ENCODE measurements around the gene SEC14L5. TPM values are rescaled to one million over a fixed set of nuclear protein-coding genes. Genes with fewer than 3 reads are reported as not detected.

SEC14L5 gene
- total RNA-seq, 1 donor from 2014 or later, result 0.41 TPM

- Histone ChIP-seq H3F3A (ENCODE audit: low read depth) (no peaks in the 10 kb centered on the region), H3K27me3 (peaks cover 25% of the 10 kb centered on the region), H3K79me2 (ENCODE audit: low read depth) (no peaks in the 10 kb centered on the region), H3K9me3 (ENCODE audit: low read depth) (no peaks in the 10 kb centered on the region), H3K9ac (no peak overlapping the region), H3K36me3 (no peaks in the 10 kb centered on the region), H3K4me2 (no peak overlapping the region), H2AFZ (replicated peaks) (no peak overlapping the region), H4K20me1 (ENCODE audit: low read depth) (no peaks in the 10 kb centered on the region), H3K27ac (no peak overlapping the region), H3K4me1 (no peaks in the 10 kb centered on the region), H3K4me3 (no peak overlapping the region)
- Mint-ChIP-seq H3K27me3 (ENCODE audit: insufficient read depth, low read depth) (peaks cover 12% of the 10 kb centered on the region), H3K4me1 (peaks cover 2% of the 10 kb centered on the region), H3K27ac (no peak overlapping the region), H3K4me3 (no peak overlapping the region), H3K36me3 (no peaks in the 10 kb centered on the region), H3K9me3 (peaks cover 3% of the 10 kb centered on the region)
- TF ChIP-seq EZH2phosphoT487 (IDR thresholded peaks at IDR 0.05) (no peak), EZH2 (IDR thresholded peaks at IDR 0.05) (no peak), CTCF (IDR thresholded peaks at IDR 0.05) (no peak)
- DNase-seq (ENCODE audit: low spot score), result no peak
Measured at GRCh38 chr16:4981473-4981872, 23.3 kb downstream of the SEC14L5 start.

- H3F3A ChIP-seq (ENCODE audit: low read depth), result peaks cover 7% of the 10 kb centered on the region
- no peak overlapping the region for H3K4me2 ChIP-seq
- H3K36me3 ChIP-seq, result no peaks in the 10 kb centered on the region
- H3K27ac ChIP-seq, result no peak overlapping the region
- H3K9me3 ChIP-seq (ENCODE audit: low read depth), result no peaks in the 10 kb centered on the region
- no peak overlapping the region for H3K4me3 ChIP-seq
- TF ChIP-seq EZH2 (IDR thresholded peaks at IDR 0.05) (no peak), EZH2phosphoT487 (IDR thresholded peaks at IDR 0.05) (no peak), CTCF (IDR thresholded peaks at IDR 0.05) (no peak)
- peaks cover 2% of the 10 kb centered on the region for H3K4me1 Mint-ChIP-seq
- H3K4me3 Mint-ChIP-seq, result no peak overlapping the region
- peak overlapping the region; percentile 86 for H3K27ac Mint-ChIP-seq
- H3K4me1 ChIP-seq, result no peaks in the 10 kb centered on the region
- peaks cover 3% of the 10 kb centered on the region for H3K9me3 Mint-ChIP-seq
- peaks cover 33% of the 10 kb centered on the region for H3K27me3 ChIP-seq
- no peak overlapping the region for H2AFZ ChIP-seq (replicated peaks)
- peaks cover 20% of the 10 kb centered on the region for H3K27me3 Mint-ChIP-seq (ENCODE audit: insufficient read depth, low read depth)
- no peaks in the 10 kb centered on the region for H3K79me2 ChIP-seq (ENCODE audit: low read depth)
- H4K20me1 ChIP-seq (ENCODE audit: low read depth), result no peaks in the 10 kb centered on the region
- H3K36me3 Mint-ChIP-seq, result no peaks in the 10 kb centered on the region
- H3K9ac ChIP-seq, result no peak overlapping the region
- DNase-seq (ENCODE audit: low spot score), result no peak
Measured at GRCh38 chr16:4982056-4982867, 24.1 kb downstream of the SEC14L5 start.

- H3K36me3 Mint-ChIP-seq, result no peaks in the 10 kb centered on the region
Measured at GRCh38 chr16:4984174-4984990, 26.3 kb downstream of the SEC14L5 start.

More at GRCh38 chr16:4984174-4984990, 26.3 kb downstream of the SEC14L5 start:
- H3K4me1 Mint-ChIP-seq, result no peaks in the 10 kb centered on the region
- Histone ChIP-seq H3K9me3 (ENCODE audit: low read depth) (no peaks in the 10 kb centered on the region), H3K9ac (no peak overlapping the region), H2AFZ (replicated peaks) (no peak overlapping the region), H4K20me1 (ENCODE audit: low read depth) (no peaks in the 10 kb centered on the region), H3K4me2 (no peak overlapping the region), H3F3A (ENCODE audit: low read depth) (peaks cover 7% of the 10 kb centered on the region), H3K79me2 (ENCODE audit: low read depth) (no peaks in the 10 kb centered on the region), H3K4me3 (no peak overlapping the region), H3K27me3 (peaks cover 53% of the 10 kb centered on the region), H3K27ac (no peak overlapping the region), H3K4me1 (no peaks in the 10 kb centered on the region), H3K36me3 (no peaks in the 10 kb centered on the region)
- no peak for TF ChIP-seq EZH2phosphoT487 (IDR thresholded peaks at IDR 0.05)
- TF ChIP-seq CTCF (IDR thresholded peaks at IDR 0.05), result no peak
- no peak for TF ChIP-seq EZH2 (IDR thresholded peaks at IDR 0.05)
- no peak overlapping the region for H3K4me3 Mint-ChIP-seq
- H3K9me3 Mint-ChIP-seq, result peaks cover 8% of the 10 kb centered on the region
- H3K27ac Mint-ChIP-seq, result no peak overlapping the region
- H3K27me3 Mint-ChIP-seq (ENCODE audit: insufficient read depth, low read depth), result peaks cover 38% of the 10 kb centered on the region
- DNase-seq (ENCODE audit: low spot score), result no peak

Measured in neural progenitor cell (in vitro differentiated cells).